HCT116 (cell line): ENCODE measurements around the gene TPBGL.

Experiments
- CEBPB ChIP-seq: IDR thresholded peaks from 2 replicates; pipeline ENCODE4 v1.6.1; 2012; ENCODE audit warnings: low read depth
- EGR1 ChIP-seq: IDR thresholded peaks from 2 replicates; pipeline ENCODE4 v1.6.1; 2012; ENCODE audit warnings: low read depth
- EZH2 ChIP-seq: fragments of 200-600 bp; sonication (generic); IDR thresholded peaks from 2 replicates; pipeline ENCODE4 v1.6.1; 2017; ENCODE audit warnings: antibody characterized with exemption, mixed run types
- EZH2phosphoT487 ChIP-seq: fragments of 200-600 bp; IDR thresholded peaks from 2 replicates; pipeline ENCODE4 v1.6.1; 2018; ENCODE audit warnings: antibody characterized with exemption, borderline replicate concordance
- POLR2A ChIP-seq: IDR thresholded peaks from 2 replicates; pipeline ENCODE4 v1.7.0; 2011; ENCODE audit warnings: borderline replicate concordance; ENCODE audit not compliant: insufficient read depth, insufficient read length; ENCODE audit errors: extremely low read depth
- POLR2AphosphoS5 ChIP-seq: IDR thresholded peaks from 2 replicates; pipeline ENCODE4 v1.6.1; 2011; ENCODE audit warnings: mild to moderate bottlenecking, low read depth, low read length, moderate library complexity
- RAD21 ChIP-seq: IDR thresholded peaks from 2 replicates; pipeline ENCODE4 v1.6.1; 2012; ENCODE audit warnings: low read depth, mild to moderate bottlenecking
- SIN3A ChIP-seq: IDR thresholded peaks from 2 replicates; pipeline ENCODE4 v1.6.1; 2012; ENCODE audit warnings: low read depth
- TCF7L2 ChIP-seq: IDR thresholded peaks from 2 replicates; pipeline ENCODE4 v1.7.0; 2011; ENCODE audit warnings: borderline replicate concordance, inconsistent platforms; ENCODE audit not compliant: insufficient read depth, insufficient read length; ENCODE audit errors: extremely low read depth
- YY1 ChIP-seq: IDR thresholded peaks from 2 replicates; pipeline ENCODE4 v1.6.1; 2011; ENCODE audit warnings: low read length, low read depth, moderate library complexity, mild to moderate bottlenecking; ENCODE audit not compliant: insufficient replicate concordance; ENCODE audit errors: extremely low read depth
- ZFX ChIP-seq: fragments of 450-650 bp; IDR thresholded peaks from 2 replicates; pipeline ENCODE4 v1.6.1; 2017
- TF ChIP-seq, protein P1 (sequence below), 3 experiments: fragments of 200-600 bp in 1 of 3; sonication (generic) in 1 of 3; IDR thresholded peaks in 2 of 3; conservative IDR thresholded peaks in 1 of 3; 2 replicates each; pipeline ENCODE4 v1.5.1; 2012 to 2017; ENCODE audit warnings: low read depth in 2 of 3, low read length in 2 of 3, antibody characterized with exemption in 1 of 3, borderline replicate concordance in 1 of 3, control low read depth in 1 of 3, mild to moderate bottlenecking in 1 of 3, mixed read lengths in 1 of 3, mixed run types in 1 of 3, moderate library complexity in 1 of 3; ENCODE audit not compliant: insufficient read depth in 1 of 3
- TF ChIP-seq, protein P2 (sequence below): IDR thresholded peaks from 2 replicates; pipeline ENCODE4 v1.6.1; 2012; ENCODE audit warnings: low read depth
- TF ChIP-seq, protein P3 (sequence below): IDR thresholded peaks from 2 replicates; pipeline ENCODE4 v1.6.1; 2011; ENCODE audit warnings: mild to moderate bottlenecking, low read length, moderate library complexity; ENCODE audit not compliant: insufficient replicate concordance; ENCODE audit errors: extremely low read depth

DNA sequence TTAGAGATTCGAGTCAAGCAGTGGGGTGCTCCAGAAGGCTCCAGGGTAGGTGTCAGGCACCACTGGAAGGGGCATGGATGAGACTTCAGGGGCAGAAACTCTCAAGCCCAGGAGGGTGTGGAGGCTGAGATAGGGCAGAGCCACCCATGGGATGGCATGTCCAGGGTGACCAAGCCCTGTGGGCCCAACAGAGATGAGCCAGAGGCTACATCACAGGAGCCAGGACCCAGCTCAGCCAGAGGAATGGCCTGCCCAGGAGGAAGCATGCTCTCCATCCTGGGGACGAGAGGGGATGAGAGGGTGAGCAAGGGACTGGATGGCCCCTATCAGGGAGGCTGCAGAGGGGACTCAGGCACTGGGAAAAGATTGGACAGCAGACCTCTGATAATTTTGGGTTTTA, 46.9 kb upstream of the TPBGL start:
- no peak for TF ChIP-seq EGR1
- TF ChIP-seq RAD21: no peak
- no peak for TF ChIP-seq EZH2phosphoT487
- no peak for TF ChIP-seq POLR2AphosphoS5
- TF ChIP-seq YY1: no peak
- TF ChIP-seq, protein P1, sequence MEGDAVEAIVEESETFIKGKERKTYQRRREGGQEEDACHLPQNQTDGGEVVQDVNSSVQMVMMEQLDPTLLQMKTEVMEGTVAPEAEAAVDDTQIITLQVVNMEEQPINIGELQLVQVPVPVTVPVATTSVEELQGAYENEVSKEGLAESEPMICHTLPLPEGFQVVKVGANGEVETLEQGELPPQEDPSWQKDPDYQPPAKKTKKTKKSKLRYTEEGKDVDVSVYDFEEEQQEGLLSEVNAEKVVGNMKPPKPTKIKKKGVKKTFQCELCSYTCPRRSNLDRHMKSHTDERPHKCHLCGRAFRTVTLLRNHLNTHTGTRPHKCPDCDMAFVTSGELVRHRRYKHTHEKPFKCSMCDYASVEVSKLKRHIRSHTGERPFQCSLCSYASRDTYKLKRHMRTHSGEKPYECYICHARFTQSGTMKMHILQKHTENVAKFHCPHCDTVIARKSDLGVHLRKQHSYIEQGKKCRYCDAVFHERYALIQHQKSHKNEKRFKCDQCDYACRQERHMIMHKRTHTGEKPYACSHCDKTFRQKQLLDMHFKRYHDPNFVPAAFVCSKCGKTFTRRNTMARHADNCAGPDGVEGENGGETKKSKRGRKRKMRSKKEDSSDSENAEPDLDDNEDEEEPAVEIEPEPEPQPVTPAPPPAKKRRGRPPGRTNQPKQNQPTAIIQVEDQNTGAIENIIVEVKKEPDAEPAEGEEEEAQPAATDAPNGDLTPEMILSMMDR (IDR thresholded peaks at IDR 0.05 in 2 of 3, conservative IDR thresholded peaks at IDR 0.05 in 1 of 3; ENCODE audit: borderline replicate concordance in 1 of 3, insufficient read depth in 1 of 3, low read depth in 2 of 3, low read length in 2 of 3): no peak
- TF ChIP-seq ZFX: no peak
- no peak for TF ChIP-seq POLR2A
- TF ChIP-seq, protein P2, sequence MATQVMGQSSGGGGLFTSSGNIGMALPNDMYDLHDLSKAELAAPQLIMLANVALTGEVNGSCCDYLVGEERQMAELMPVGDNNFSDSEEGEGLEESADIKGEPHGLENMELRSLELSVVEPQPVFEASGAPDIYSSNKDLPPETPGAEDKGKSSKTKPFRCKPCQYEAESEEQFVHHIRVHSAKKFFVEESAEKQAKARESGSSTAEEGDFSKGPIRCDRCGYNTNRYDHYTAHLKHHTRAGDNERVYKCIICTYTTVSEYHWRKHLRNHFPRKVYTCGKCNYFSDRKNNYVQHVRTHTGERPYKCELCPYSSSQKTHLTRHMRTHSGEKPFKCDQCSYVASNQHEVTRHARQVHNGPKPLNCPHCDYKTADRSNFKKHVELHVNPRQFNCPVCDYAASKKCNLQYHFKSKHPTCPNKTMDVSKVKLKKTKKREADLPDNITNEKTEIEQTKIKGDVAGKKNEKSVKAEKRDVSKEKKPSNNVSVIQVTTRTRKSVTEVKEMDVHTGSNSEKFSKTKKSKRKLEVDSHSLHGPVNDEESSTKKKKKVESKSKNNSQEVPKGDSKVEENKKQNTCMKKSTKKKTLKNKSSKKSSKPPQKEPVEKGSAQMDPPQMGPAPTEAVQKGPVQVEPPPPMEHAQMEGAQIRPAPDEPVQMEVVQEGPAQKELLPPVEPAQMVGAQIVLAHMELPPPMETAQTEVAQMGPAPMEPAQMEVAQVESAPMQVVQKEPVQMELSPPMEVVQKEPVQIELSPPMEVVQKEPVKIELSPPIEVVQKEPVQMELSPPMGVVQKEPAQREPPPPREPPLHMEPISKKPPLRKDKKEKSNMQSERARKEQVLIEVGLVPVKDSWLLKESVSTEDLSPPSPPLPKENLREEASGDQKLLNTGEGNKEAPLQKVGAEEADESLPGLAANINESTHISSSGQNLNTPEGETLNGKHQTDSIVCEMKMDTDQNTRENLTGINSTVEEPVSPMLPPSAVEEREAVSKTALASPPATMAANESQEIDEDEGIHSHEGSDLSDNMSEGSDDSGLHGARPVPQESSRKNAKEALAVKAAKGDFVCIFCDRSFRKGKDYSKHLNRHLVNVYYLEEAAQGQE: no peak
- TF ChIP-seq SIN3A: no peak
- TF ChIP-seq CEBPB: no peak
- TF ChIP-seq TCF7L2: no peak
- TF ChIP-seq, protein P3, sequence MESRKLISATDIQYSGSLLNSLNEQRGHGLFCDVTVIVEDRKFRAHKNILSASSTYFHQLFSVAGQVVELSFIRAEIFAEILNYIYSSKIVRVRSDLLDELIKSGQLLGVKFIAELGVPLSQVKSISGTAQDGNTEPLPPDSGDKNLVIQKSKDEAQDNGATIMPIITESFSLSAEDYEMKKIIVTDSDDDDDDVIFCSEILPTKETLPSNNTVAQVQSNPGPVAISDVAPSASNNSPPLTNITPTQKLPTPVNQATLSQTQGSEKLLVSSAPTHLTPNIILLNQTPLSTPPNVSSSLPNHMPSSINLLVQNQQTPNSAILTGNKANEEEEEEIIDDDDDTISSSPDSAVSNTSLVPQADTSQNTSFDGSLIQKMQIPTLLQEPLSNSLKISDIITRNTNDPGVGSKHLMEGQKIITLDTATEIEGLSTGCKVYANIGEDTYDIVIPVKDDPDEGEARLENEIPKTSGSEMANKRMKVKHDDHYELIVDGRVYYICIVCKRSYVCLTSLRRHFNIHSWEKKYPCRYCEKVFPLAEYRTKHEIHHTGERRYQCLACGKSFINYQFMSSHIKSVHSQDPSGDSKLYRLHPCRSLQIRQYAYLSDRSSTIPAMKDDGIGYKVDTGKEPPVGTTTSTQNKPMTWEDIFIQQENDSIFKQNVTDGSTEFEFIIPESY: no peak
- TF ChIP-seq EZH2: no peak
